RWPE2 (cell line): ENCODE results near the gene KLHL26.
A peak's percentile ranks its signal among the peaks of the same experiment; 100 is the strongest.

Experiments used
- ATAC-seq: fragments of 200-7000 bp; cut with Tn5 transposase; 3 replicates; pipeline ENCODE4 v1.9.1; 2021; ENCODE audit warnings: low read depth
- DNase-seq: peaks from one replicate; pipeline ENCODE4 v3.0.0-alpha.2; 2020; ENCODE audit warnings: low spot score
- H3K27ac ChIP-seq: fragments of 450-650 bp; 2 replicates; pipeline ENCODE4 v1.5.1; 2017; ENCODE audit warnings: mild to moderate bottlenecking; ENCODE audit not compliant: poor library complexity, severe bottlenecking
- H3K27me3 ChIP-seq: fragments of 250-450 bp; sonication (Bioruptor Pico); 2 replicates; pipeline ENCODE4 v1.5.1; 2021; ENCODE audit warnings: mild to moderate bottlenecking, moderate library complexity; ENCODE audit not compliant: insufficient read depth, poor library complexity, severe bottlenecking
- H3K36me3 ChIP-seq: fragments of 250-450 bp; sonication (Bioruptor Pico); 2 replicates; pipeline ENCODE4 v1.5.1; 2020; ENCODE audit warnings: low read depth, mild to moderate bottlenecking, moderate library complexity
- H3K4me1 ChIP-seq: fragments of 250-450 bp; sonication (Bioruptor Pico); 2 replicates; pipeline ENCODE4 v1.5.1; 2021; ENCODE audit warnings: mild to moderate bottlenecking, moderate library complexity; ENCODE audit not compliant: insufficient read depth, poor library complexity, severe bottlenecking
- H3K4me3 ChIP-seq: fragments of 250-450 bp; sonication (Bioruptor Pico); 2 replicates; pipeline ENCODE4 v1.5.1; 2021; ENCODE audit warnings: mild to moderate bottlenecking, moderate library complexity; ENCODE audit not compliant: severe bottlenecking
- H3K9me3 ChIP-seq: fragments of 250-450 bp; sonication (Bioruptor Pico); 2 replicates; pipeline ENCODE4 v1.5.1; 2021; ENCODE audit warnings: mild to moderate bottlenecking, moderate library complexity; ENCODE audit not compliant: severe bottlenecking
- TF ChIP-seq, protein P1 (sequence below): fragments of 450-650 bp; IDR thresholded peaks from one replicate; pipeline ENCODE4 v1.5.1; 2017; ENCODE audit warnings: mild to moderate bottlenecking, moderate library complexity; ENCODE audit not compliant: poor library complexity, severe bottlenecking

KLHL26 gene

DNA sequence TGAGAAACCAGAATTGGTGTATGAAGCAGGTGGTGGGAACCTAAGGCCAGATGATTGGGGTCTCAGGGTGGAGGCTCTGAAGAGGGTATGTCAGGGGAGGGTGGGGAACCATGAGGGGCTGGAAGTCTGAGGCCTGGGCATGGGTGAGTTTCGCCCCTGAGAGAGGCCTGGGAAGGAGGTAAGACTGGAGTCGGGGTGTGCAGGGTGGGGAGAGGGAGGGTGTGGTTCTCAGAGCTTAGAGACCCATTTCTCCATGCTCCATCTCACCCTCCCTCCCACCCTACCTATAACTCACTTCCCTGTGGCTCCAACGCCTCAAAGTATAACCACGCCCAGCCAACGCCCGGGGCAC, 1.0 kb upstream of the KLHL26 start:
- ATAC-seq (peak; percentile 3), DNase-seq (no peak)

DNA sequence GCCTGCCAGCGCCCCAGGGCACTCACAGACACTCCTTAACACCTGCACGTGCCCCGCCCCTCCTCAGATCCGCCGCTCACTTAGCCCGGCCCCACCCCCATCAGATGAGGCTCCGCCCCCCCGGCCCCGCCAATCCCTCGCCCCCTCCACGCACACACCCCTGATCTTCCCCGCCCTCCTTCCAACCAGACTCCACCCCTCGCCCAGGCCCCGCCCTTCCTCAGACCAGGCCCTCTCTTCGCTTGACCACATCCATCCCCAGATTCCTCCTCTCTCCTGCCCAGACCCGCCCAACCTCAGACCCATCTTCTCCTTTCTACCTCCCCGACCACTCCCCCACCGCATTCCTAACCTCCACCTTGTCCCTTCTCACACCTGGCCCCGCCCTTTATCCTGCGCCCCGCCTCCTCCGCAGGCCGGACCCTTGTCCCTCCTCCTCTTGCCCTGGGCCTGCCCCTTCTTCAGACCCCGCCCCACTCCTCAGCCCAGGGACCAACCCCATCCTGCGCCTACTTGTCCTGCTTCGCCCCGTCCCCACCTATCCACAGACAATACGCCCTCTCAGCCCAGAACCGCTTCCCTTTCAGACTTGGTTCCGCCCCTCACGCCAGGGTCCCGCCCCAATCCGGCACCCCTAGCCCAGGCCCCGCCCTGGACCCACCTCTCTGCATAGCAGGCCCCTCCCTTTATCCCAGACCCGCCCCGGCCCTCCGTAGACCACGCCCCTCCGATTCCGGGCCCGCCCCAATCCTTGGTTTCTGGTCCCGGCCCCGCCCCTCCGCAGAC, 452 bp upstream of the KLHL26 start:
- H3K27ac ChIP-seq: peak overlapping the region; percentile 24
- no peaks in the 10 kb centered on the region for H3K36me3 ChIP-seq
- ATAC-seq: peak; percentile 92
- H3K4me3 ChIP-seq: peak overlapping the region; percentile 74
- no peaks in the 10 kb centered on the region for H3K27me3 ChIP-seq
- TF ChIP-seq, protein P1, sequence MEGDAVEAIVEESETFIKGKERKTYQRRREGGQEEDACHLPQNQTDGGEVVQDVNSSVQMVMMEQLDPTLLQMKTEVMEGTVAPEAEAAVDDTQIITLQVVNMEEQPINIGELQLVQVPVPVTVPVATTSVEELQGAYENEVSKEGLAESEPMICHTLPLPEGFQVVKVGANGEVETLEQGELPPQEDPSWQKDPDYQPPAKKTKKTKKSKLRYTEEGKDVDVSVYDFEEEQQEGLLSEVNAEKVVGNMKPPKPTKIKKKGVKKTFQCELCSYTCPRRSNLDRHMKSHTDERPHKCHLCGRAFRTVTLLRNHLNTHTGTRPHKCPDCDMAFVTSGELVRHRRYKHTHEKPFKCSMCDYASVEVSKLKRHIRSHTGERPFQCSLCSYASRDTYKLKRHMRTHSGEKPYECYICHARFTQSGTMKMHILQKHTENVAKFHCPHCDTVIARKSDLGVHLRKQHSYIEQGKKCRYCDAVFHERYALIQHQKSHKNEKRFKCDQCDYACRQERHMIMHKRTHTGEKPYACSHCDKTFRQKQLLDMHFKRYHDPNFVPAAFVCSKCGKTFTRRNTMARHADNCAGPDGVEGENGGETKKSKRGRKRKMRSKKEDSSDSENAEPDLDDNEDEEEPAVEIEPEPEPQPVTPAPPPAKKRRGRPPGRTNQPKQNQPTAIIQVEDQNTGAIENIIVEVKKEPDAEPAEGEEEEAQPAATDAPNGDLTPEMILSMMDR: no peak
- H3K4me1 ChIP-seq: peaks cover 6% of the 10 kb centered on the region
- DNase-seq: peak; percentile 96
- H3K9me3 ChIP-seq: no peaks in the 10 kb centered on the region

More for the DNA sequence above, 1.0 kb upstream of the KLHL26 start:
- H3K4me1 ChIP-seq: peaks cover 6% of the 10 kb centered on the region
- H3K27me3 ChIP-seq: no peaks in the 10 kb centered on the region
- H3K27ac ChIP-seq: peak overlapping the region; percentile 24
- TF ChIP-seq, protein P1: no peak
- no peak overlapping the region for H3K4me3 ChIP-seq
- no peaks in the 10 kb centered on the region for H3K36me3 ChIP-seq
- no peaks in the 10 kb centered on the region for H3K9me3 ChIP-seq

DNA sequence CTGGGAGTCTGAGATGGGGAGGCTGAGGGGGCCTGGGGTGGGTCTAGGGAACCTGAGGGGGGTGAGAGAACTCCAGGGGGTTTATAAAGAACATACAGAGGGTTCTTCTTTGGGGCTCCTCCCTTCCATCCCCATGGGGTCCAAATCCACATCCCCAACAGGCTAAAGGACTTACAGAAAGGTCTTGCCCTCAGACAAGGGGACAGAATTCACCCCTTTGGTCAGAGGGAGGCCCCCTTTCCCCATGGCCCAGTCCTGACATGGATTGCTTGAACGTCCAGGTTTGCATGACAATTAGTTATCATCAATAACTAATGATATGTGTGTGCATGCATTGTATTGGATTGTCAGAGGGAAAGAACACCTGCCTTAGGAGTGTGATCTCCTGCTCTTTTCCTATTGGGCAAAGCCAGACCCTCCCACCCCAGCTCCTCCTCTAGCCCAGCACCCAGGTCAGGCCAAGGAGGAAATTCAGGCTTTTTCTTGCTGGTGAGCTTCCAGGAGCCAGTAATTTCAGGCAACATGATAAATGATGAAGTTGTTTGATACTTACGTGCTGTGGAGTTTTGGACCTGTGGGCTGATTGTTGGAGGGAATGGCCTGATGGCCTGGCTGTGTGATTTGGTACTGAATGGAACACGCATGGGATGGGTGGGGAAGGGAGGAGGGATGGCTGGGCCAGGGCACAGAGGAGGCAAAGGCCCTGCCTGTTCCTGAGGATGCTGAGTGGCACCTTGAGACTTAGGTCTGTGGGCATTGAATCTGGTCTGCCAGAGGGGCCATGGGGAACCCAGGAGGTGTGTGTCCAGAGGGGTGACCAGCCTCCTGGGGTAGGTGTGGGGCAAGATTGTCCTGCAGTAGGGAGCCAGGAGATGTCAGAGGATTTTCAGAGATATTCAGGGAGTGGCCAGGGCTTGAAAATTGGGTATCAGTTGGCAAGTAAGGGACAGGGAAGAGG, 1.1 kb downstream of the KLHL26 start:
- ATAC-seq: no peak
- TF ChIP-seq, protein P1: no peak
- H3K27ac ChIP-seq: peak overlapping the region; percentile 24
- H3K27me3 ChIP-seq: no peaks in the 10 kb centered on the region
- peak overlapping the region; percentile 74 for H3K4me3 ChIP-seq
- no peak for DNase-seq
- no peaks in the 10 kb centered on the region for H3K36me3 ChIP-seq
- H3K4me1 ChIP-seq: peaks cover 6% of the 10 kb centered on the region
- no peaks in the 10 kb centered on the region for H3K9me3 ChIP-seq

DNA sequence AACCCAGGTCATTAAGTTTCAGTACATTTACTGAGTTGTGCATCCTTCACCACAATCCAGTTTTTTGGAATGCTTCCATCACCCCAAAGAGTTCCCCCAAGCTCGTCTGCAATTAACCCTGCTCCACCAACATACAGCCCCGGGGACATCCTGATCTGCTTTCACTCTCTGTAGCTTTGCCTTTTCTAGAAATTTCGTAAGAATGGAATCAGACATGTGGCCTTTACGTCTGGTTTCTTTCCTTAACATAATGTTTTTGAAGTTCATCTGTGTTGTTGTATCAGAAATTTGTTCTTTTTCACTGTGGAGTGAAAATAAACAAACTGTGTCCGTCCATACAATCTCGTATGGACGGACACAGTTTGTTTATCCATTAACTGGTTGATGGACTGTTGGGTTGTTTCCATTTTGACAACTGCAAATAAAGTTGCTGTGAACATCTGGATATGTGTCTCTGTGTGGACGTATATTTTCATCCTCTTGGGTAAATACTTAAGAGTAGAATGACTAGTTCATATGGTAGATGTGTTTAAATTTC, 2.9 kb downstream of the KLHL26 start:
- no peak overlapping the region for H3K27ac ChIP-seq
- no peak overlapping the region for H3K4me3 ChIP-seq
- TF ChIP-seq, protein P1: no peak
- peaks cover 6% of the 10 kb centered on the region for H3K4me1 ChIP-seq
- no peaks in the 10 kb centered on the region for H3K9me3 ChIP-seq
- H3K36me3 ChIP-seq: no peaks in the 10 kb centered on the region
- no peak for ATAC-seq
- no peak for DNase-seq
- no peaks in the 10 kb centered on the region for H3K27me3 ChIP-seq
